Activated CD4-positive, alpha-beta T cell treated with anti-CD3 and anti-CD28 coated beads, Interleukin-2, amount 50 U/mL, for 24 hours (primary cell): Measurements from ENCODE around the gene ARSJ.

Experiments
- DNase-seq, 2 donors: peaks; one replicate each; pipeline ENCODE4 v3.0.0-alpha.2; 2020; ENCODE audit warnings: low read depth in 1 of 2, low spot score in 1 of 2

The ARSJ gene

GRCh38 chr4:113990886-113991285 lies 11.4 kb upstream of the ARSJ start:
- DNase-seq = no peak

- DNase-seq = no peak
These were observed 8.0 kb upstream of the ARSJ start for GRCh38 chr4:113987382-113987941.

GRCh38 chr4:113982181-113982580 lies 2.7 kb upstream of the ARSJ start:
- DNase-seq = no peak

GRCh38 chr4:113981591-113981990 lies 2.1 kb upstream of the ARSJ start:
- no peak for DNase-seq

GRCh38 chr4:113979905-113980615 lies 613 bp upstream of the ARSJ start:
- DNase-seq = no peak

GRCh38 chr4:113978561-113979147 lies 793 bp downstream of the ARSJ start:
- DNase-seq = no peak

- no peak for DNase-seq
These were observed 1.3 kb downstream of the ARSJ start for GRCh38 chr4:113978105-113978504.

GRCh38 chr4:113977526-113977855 lies 2.0 kb downstream of the ARSJ start:
- no peak for DNase-seq

- no peak for DNase-seq
These were observed 2.5 kb downstream of the ARSJ start for GRCh38 chr4:113976741-113977525.

GRCh38 chr4:113975578-113975977 lies 3.9 kb downstream of the ARSJ start:
- DNase-seq = no peak

GRCh38 chr4:113974467-113974866 lies 5.0 kb downstream of the ARSJ start:
- DNase-seq = no peak

GRCh38 chr4:113973345-113973744 lies 6.1 kb downstream of the ARSJ start:
- DNase-seq = no peak

GRCh38 chr4:113972781-113973180 lies 6.7 kb downstream of the ARSJ start:
- no peak for DNase-seq

- no peak for DNase-seq
These were observed 7.6 kb downstream of the ARSJ start for GRCh38 chr4:113971706-113972360.

GRCh38 chr4:113969709-113970334 lies 9.6 kb downstream of the ARSJ start:
- DNase-seq = no peak

- no peak for DNase-seq
These were observed 11.0 kb downstream of the ARSJ start for GRCh38 chr4:113968473-113968872.

- no peak for DNase-seq
These were observed 11.8 kb downstream of the ARSJ start for GRCh38 chr4:113967687-113968086.

GRCh38 chr4:113962719-113963265 lies 16.7 kb downstream of the ARSJ start:
- DNase-seq = no peak

- no peak for DNase-seq
These were observed 17.5 kb downstream of the ARSJ start for GRCh38 chr4:113962016-113962347.

- no peak for DNase-seq
These were observed 18.6 kb downstream of the ARSJ start for GRCh38 chr4:113960684-113961321.
